Neural progenitor cell (in vitro differentiated cells): Measurements from ENCODE around the gene KLHDC4.

Experiments
- CTCF ChIP-seq: fragments of 200-600 bp; sonication (generic); IDR thresholded peaks from 2 replicates; pipeline ENCODE4 v1.5.1; 2017; ENCODE audit warnings: antibody characterized with exemption, mild to moderate bottlenecking
- EZH2 ChIP-seq: fragments of 200-600 bp; sonication (generic); IDR thresholded peaks from 2 replicates; pipeline ENCODE4 v1.6.1; 2017; ENCODE audit warnings: antibody characterized with exemption, mild to moderate bottlenecking, moderate library complexity
- EZH2phosphoT487 ChIP-seq: fragments of 200-600 bp; sonication (generic); IDR thresholded peaks from 2 replicates; pipeline ENCODE4 v1.6.1; 2017; ENCODE audit warnings: antibody characterized with exemption

- TF ChIP-seq CTCF, result no peak
- TF ChIP-seq EZH2, result no peak
- TF ChIP-seq EZH2phosphoT487, result no peak
Observed at GRCh38 chr16:87735270-87736007, 30.3 kb downstream of the KLHDC4 start.
